GM19468 (cell line): ENCODE measurements around the gene ZNF148.

Experiments
- ATAC-seq: cut with Tn5 transposase; IDR thresholded peaks from one replicate; pipeline ENCODE4 v1.9.1; 2021; ENCODE audit warnings: mild to moderate bottlenecking, moderate library complexity, moderate number of reproducible peaks; ENCODE audit not compliant: unreplicated experiment; ENCODE audit errors: extremely low read depth

ZNF148 gene

GRCh38 chr3:125232401-125232800 lies 142.7 kb downstream of the ZNF148 start:
- no peak for ATAC-seq

DNA sequence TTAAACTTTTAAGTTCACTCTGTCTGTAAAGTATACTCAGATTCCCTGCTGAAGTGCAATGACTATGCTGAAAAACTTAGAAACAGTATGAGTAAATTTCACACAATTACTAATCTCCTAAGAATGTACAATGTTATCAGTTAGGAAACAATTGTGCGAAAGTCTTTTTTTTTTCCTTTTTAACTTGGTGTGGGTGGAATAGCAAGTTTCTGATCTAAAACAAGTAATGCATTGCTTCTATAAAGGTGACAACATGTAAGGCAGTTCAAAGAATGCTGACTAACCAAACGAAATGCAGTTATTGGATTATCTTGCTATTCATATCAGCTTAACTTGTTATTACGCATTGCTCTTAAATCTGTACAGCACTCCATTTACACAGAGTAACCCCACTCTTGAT lies 143.2 kb downstream of the ZNF148 start:
- no peak for ATAC-seq

DNA sequence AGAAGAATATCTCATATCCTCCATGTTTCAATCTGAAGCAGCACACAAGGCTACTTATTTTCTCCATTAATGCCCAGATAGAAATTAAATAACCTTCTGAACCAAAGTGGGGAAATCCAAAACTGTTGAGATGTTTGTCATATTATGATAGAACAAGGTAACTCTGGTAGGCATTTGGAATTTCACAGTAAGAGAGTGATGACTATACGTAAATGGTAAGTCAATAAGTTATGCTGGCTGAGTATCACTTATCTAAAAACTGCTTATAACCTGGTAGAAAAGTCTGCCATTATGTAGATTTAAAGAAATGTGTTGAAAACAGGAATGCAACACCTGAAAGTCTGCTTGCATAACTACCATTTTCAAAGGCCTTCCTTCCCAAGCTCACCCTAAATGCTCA lies 145.4 kb downstream of the ZNF148 start:
- ATAC-seq: no peak

- no peak for ATAC-seq
Measured at GRCh38 chr3:125229168-125229567, 146.0 kb downstream of the ZNF148 start.

DNA sequence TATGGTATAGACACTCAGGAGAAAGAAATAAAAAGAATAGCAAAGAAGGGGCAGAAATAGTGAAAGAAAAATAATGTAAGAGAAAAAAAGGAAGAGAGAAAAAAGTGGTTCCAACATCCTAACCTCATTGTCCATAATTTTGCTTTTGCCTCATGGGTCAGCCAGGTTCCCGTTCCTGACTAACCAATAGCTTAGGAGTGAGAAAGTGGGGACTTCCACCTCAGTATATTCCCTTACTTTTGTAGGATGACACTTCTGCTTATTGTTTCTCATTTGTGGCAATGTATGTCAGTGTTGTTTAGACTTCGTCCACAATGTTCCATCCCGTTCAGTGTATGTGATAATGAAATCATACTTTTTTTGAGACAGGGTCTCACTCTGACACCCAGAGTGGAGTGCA lies 153.3 kb downstream of the ZNF148 start:
- ATAC-seq: no peak

- ATAC-seq: no peak
Measured at GRCh38 chr3:125220727-125221429, 154.2 kb downstream of the ZNF148 start.

- no peak for ATAC-seq
Measured at GRCh38 chr3:125220183-125220582, 154.9 kb downstream of the ZNF148 start.

GRCh38 chr3:125219261-125219701 lies 155.8 kb downstream of the ZNF148 start:
- no peak for ATAC-seq

DNA sequence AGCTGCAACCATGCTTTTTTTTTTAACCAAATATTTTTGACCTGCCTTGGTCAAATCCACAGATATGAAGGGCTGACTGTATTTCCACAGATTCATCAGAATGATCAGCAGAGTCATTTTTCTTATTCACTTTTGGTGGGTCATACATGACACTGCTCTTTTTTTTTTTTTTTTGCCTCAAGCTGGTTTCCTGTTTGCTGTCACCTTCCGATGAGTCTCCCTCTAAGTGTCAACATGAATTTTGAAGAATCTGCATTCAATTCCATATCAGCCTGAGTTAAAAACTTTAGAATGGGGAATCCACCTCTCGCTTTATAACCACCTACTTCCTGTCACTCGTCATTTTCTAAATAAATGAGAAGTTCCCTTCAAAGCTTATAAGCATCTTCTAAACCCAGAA lies 160.4 kb downstream of the ZNF148 start:
- ATAC-seq: no peak

DNA sequence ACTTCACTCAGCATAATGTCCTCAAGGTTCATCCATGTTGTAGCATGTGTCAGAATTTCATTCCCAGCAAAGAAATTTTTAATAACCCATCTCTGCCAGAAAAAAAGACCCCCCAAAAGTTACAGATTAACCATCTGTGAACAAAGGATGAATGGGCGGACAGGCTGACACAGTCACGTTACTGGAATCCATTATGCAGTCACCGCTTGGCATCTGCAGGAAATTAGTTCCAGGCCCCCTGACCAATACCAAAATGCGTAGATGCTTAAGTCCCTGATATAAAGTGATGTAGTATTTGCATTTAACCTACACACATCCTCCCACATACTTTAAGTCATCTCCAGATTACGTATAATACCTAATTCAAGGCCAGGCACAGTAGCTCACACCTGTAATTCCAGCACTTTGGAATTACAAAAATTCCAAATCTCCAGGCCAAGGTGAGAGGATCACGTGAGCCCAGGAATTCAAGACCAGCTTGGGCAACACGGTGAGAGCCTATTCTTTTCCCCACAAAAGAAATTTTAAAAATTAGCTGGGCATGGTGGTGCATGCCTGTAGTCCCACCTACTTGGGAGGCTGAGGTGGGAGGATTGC lies 161.1 kb downstream of the ZNF148 start:
- ATAC-seq: no peak

DNA sequence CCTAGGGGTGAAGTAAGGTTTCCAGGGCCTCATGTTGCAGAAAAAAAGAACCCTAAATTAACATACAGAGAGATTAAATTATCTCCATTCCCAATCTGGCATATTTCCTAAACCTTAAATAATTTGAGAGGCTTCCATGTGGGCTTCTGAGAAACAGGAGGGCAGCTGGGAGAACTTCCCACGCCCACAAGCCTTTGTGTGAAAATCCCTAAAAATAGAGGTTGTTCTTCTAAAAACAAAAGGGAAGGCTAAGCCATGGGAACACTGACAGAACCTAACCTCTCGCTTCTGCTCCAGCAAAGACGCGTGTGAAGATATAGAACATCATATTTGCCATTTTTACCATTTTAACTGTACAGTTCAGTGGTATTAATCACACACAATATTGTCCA lies 161.8 kb downstream of the ZNF148 start:
- ATAC-seq: no peak

GRCh38 chr3:125212509-125213363 lies 162.4 kb downstream of the ZNF148 start, which contains the start of gene SLC12A8:
TSS of gene SLC12A8 (minus strand) at chr3:125212748. CDS start at chr3:125211349, 1,399 bp downstream.
- ATAC-seq: no peak

GRCh38 chr3:125212091-125212508 lies 163.0 kb downstream of the ZNF148 start:
- ATAC-seq: no peak

GRCh38 chr3:125211523-125212090 lies 163.5 kb downstream of the ZNF148 start:
- no peak for ATAC-seq

- no peak for ATAC-seq
Measured at GRCh38 chr3:125207949-125208568, 167.1 kb downstream of the ZNF148 start.

DNA sequence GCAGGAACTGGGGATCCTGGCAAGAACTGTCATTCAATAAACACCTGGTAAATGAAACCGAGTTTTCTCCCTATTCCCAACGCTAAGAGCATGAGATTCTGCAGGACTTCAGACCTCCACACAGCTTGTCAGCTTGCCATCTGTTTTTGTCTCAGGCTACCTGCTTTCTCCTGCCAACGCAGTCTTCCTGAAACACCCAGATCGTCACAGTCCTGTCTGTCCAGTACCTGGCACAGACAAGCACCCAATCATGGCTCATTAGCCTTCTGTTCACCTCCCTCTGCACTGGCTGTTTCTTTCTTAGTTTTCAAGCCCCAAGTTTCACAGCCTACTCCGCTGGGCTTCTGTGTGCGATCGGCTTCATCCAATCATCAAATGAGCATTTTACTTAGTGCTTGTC lies 167.6 kb downstream of the ZNF148 start:
- ATAC-seq: no peak

DNA sequence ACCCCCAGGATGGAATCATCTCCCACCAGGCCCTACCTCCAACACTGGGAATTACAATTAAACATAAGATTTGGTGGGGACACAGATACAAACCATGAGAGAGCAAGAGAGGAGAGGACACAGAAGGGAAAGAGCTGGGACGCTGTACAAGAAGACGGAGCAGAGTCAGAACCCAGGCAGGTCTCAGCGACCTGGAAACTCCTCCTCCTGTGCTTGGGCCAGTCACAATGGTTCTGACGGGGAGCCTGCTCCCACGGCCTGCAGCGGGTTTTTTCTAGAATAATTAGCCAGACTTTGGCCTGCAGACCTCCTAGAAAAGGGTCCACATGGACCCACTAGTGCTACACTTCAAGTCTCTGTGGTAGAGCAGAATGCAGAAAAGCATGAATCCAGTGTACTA lies 168.2 kb downstream of the ZNF148 start:
- no peak for ATAC-seq

DNA sequence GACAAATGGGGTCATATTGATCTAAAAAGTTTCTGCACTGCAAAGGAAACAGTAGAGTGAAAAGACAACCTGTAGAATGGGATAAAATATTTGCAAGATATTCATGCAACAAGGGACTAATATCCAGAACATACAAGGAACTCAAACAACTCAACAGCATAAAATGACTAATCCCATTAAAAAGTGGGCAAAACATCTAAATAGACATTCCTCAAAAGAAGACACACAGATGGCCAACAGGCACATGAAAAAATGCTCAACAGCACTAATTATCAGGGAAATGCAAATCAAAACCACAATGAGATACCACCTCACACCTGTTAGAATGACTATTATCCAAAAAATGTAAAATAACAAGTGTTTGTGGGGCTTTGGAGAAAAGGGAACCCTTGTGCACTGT lies 171.4 kb downstream of the ZNF148 start:
- no peak for ATAC-seq

GRCh38 chr3:125202197-125202596 lies 172.9 kb downstream of the ZNF148 start:
- ATAC-seq: no peak

DNA sequence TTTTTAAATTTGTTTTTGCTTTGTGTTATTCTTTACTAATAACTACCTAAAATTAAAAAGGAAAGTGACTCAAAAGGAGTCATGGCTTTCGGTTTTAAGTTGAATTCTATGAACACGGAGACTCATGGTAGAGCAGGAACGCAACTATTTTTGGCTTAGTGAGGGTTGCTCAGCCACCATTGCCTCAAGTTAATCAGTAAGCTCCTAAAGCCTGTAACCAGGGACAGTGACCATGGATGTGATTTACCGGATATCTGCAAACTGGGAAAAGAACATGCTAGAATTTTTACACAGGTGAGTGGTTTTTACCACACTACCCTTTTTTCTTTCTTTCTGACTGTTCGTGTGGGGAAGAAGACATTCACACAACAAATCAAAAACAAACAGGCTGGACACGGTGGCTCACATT lies 174.4 kb downstream of the ZNF148 start:
- ATAC-seq: no peak
